GM10248 (cell line): ENCODE results near the gene PEX11A.

Source experiments
- CTCF ChIA-PET: fragments of 300-600 bp; sonication (Branson Sonifier 250); formaldehyde crosslinking; extraction: SDS; loops from one replicate; lab custom pipeline; 2021; ENCODE audit warnings: antibody characterized with exemption; lab: Yijun Ruan, JAX
- POLR2A ChIA-PET: fragments of 350-650 bp; sonication (Branson Sonifier 250); formaldehyde crosslinking; extraction: SDS; loops from one replicate; lab custom pipeline; 2020; ENCODE audit warnings: antibody characterized with exemption; lab: Yijun Ruan, JAX
- DNase-seq: peaks from one replicate; pipeline ENCODE4 v3.0.0; 2012; ENCODE audit errors: extremely low spot score
- CTCF ChIP-seq: IDR thresholded peaks from 2 replicates; pipeline ENCODE4 v1.5.1; 2012; ENCODE audit warnings: mild to moderate bottlenecking, low read depth; ENCODE audit errors: extremely low read depth, missing control alignments, control extremely low read depth

PEX11A gene

DNA sequence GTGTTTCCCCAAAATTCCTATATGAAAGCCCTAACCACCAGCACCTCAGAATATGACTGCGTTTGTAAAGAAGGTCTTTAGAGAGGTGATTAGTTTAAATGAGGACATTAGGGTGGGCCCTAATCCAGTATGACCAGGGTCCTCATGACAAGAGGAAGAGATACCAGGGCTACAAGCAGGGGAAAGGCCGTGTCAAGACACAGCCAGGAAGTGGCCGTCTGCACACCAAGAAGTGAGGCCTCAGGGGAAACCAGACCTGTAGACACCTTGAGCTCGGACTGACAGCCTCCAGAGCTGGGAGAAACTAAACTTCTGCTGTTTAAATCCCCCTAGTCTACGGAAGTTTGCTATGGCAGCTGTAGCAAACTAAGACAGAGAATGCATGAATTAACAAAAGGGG is 49.5 kb downstream of the PEX11A start:
- CTCF ChIA-PET = interaction anchor here (0.7 to 1.2 kb wide), 2 partner anchors 31 to 99 kb away, joined by 3 to 4 read pairs; no protein-coding TSS in a partner anchor
- POLR2A ChIA-PET = no interaction called here

GRCh38 chr15:89640245-89640644 is 50.3 kb downstream of the PEX11A start:
- no peak for TF ChIP-seq CTCF
- ChIA-PET CTCF (no interaction called here), POLR2A (no interaction called here)
- DNase-seq = no peak

More for the DNA sequence above, 49.5 kb downstream of the PEX11A start:
- no peak for TF ChIP-seq CTCF
- no peak for DNase-seq

DNA sequence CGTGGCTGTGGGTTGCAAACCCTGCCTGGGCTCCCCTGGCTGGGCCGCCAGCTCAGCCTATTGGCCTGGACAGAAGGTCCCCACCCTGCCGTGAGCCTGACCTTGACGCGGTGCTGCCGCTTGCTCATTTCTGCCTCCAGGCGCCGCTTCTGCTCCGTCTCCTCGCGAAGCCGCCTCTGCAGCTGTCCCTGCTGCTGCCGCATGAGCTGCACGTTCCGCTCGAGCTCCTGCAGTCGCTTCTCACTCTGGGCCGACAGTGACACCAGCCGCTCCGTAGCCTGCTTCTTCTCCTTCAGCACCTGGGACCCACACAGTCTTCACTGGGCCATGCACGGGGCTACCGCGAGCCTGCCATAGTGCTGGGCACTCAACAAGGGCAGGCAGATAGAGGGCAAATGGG is 57.0 kb downstream of the PEX11A start:
- no peak for TF ChIP-seq CTCF
- ChIA-PET CTCF (interaction anchor here (2.6 kb wide), 1 partner anchor 12 kb away, joined by 7 read pairs; no protein-coding TSS in a partner anchor), POLR2A (no interaction called here)
- no peak for DNase-seq

GRCh38 chr15:89632563-89633430 is 57.8 kb downstream of the PEX11A start:
- ChIA-PET CTCF (interaction anchor here (2.6 kb wide), 1 partner anchor 13 kb away, joined by 7 read pairs; no protein-coding TSS in a partner anchor), POLR2A (no interaction called here)
- no peak for DNase-seq
- no peak for TF ChIP-seq CTCF

DNA sequence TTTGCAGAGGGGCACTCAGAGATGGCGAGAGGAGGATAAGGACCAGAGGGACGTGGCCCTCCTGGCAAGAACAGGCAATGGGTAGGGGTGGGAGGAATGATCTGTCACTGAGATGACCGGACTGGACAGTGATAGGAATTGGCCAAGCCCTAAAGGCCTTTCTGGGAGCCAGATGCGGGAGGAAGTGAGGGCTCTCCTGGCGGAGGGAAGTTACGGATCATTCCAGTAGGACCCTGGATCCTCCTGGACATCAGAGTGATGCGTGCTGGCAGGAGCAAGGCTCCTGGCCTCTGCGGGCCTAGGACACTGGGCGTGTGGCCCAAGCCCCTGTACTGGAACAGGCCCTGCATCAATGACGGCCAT is 58.7 kb downstream of the PEX11A start:
- TF ChIP-seq CTCF = no peak
- POLR2A ChIA-PET = no interaction called here
- CTCF ChIA-PET = interaction anchor here (2.6 kb wide), 1 partner anchor 14 kb away, joined by 7 read pairs; no protein-coding TSS in a partner anchor
- peak; percentile 13 for DNase-seq
